ENCODE data around the gene ITGB1. TPM values are rescaled to one million over a fixed set of nuclear protein-coding genes. Genes with fewer than 3 reads are reported as not detected.

The ITGB1 gene
- total and polyA plus RNA-seq, 9 of the 15 experiments (the other 6 are each of a cell fraction or from before 2014, with no cell fraction given), result 40.2 to 194 (median 155) TPM

GRCh38 chr10:32943854-32944661, 14.0 kb downstream of the ITGB1 start (continued):
- TF ChIP-seq MGA (IDR thresholded peaks at IDR 0.05) (peak; percentile 63), CXXC5 (CRISPR knock-in tag; IDR thresholded peaks at IDR 0.05) (0 out of 2 replicates have a peak, but pooled peaks have one; percentile 7), E2F6 (IDR thresholded peaks at IDR 0.05; ENCODE audit: borderline replicate concordance in 1 of 2, extremely low read depth in 1 of 2, insufficient read depth in 1 of 2, insufficient read length in 1 of 2, low read depth in 1 of 2, low read length in 1 of 2, poor library complexity in 1 of 2, severe bottlenecking in 1 of 2) (peak in 1 of 2 experiments; percentile 9), RBFOX2 (IDR thresholded peaks at IDR 0.05; ENCODE audit: low read depth, low read length) (peak; percentile 53), TFAP4 (CRISPR knock-in tag; IDR thresholded peaks at IDR 0.05; ENCODE audit: borderline replicate concordance) (peak; percentile 55; the same call in 1 of the 2 replicates), ZBTB2 (IDR thresholded peaks at IDR 0.05) (no peak)
